DOHH2 (cell line): ENCODE data around the gene TCHHL1.

Source experiments
- H3F3A ChIP-seq: fragments of 200-600 bp; sonication (generic), shearing (Covaris generic); 2 replicates; pipeline ENCODE4 v1.6.0; 2016; ENCODE audit warnings: antibody characterized with exemption, mild to moderate bottlenecking; ENCODE audit not compliant: control insufficient read depth, insufficient read depth
- H3K27ac ChIP-seq: fragments of 200-600 bp; sonication (generic); 2 replicates; pipeline ENCODE4 v1.5.1; 2014; ENCODE audit warnings: low read depth, mild to moderate bottlenecking, low read length, moderate library complexity
- H3K27me3 ChIP-seq: fragments of 200-600 bp; sonication (generic); 2 replicates; pipeline ENCODE4 v1.6.1; 2014; ENCODE audit warnings: mild to moderate bottlenecking, low read length, mixed read lengths; ENCODE audit not compliant: control insufficient read depth
- H3K36me3 ChIP-seq: fragments of 200-600 bp; sonication (generic); 2 replicates; pipeline ENCODE4 v1.6.1; 2014; ENCODE audit warnings: mild to moderate bottlenecking, low read length, moderate library complexity, mixed read lengths; ENCODE audit not compliant: control insufficient read depth
- H3K4me1 ChIP-seq: fragments of 200-600 bp; sonication (generic); 2 replicates; pipeline ENCODE4 v1.6.1; 2014; ENCODE audit warnings: mild to moderate bottlenecking, low read length, mixed read lengths; ENCODE audit not compliant: control insufficient read depth
- H3K4me2 ChIP-seq: fragments of 200-600 bp; sonication (generic); 2 replicates; pipeline ENCODE4 v1.6.0; 2014; ENCODE audit warnings: mild to moderate bottlenecking, low read length, moderate library complexity
- H3K4me3 ChIP-seq: fragments of 200-600 bp; sonication (generic); 2 replicates; pipeline ENCODE4 v1.5.1; 2014; ENCODE audit warnings: mild to moderate bottlenecking, low read length, mixed read lengths
- H3K79me2 ChIP-seq: fragments of 200-600 bp; sonication (generic); 2 replicates; pipeline ENCODE4 v1.6.1; 2014; ENCODE audit warnings: mild to moderate bottlenecking, low read length, mixed read lengths; ENCODE audit not compliant: control insufficient read depth
- H3K9me2 ChIP-seq: fragments of 200-600 bp; sonication (generic); replicated peaks from 2 replicates; pipeline ENCODE4 v1.6.1; 2014; ENCODE audit warnings: mild to moderate bottlenecking, low read length, mixed read lengths; ENCODE audit not compliant: control insufficient read depth
- H3K9me3 ChIP-seq: fragments of 200-600 bp; sonication (generic); 2 replicates; pipeline ENCODE4 v1.6.1; 2014; ENCODE audit warnings: antibody characterized with exemption, low read length, mixed read lengths; ENCODE audit not compliant: control insufficient read depth, insufficient read depth
- H4K20me1 ChIP-seq: fragments of 200-600 bp; sonication (generic); 2 replicates; pipeline ENCODE4 v1.6.0; 2014; ENCODE audit warnings: low read depth, mild to moderate bottlenecking, antibody characterized with exemption, low read length, moderate library complexity; ENCODE audit not compliant: control insufficient read depth, insufficient read depth
- EZH2phosphoT487 ChIP-seq: fragments of 200-600 bp; sonication (generic); IDR thresholded peaks from 2 replicates; pipeline ENCODE4 v1.6.1; 2017; ENCODE audit warnings: borderline replicate concordance, mild to moderate bottlenecking, antibody characterized with exemption, low read length, moderate library complexity, mixed read lengths
- TF ChIP-seq, protein P1 (sequence below): fragments of 200-600 bp; sonication (generic); IDR thresholded peaks from one replicate; pipeline ENCODE4 v1.5.1; 2014; ENCODE audit warnings: antibody characterized with exemption, mild to moderate bottlenecking, low read depth, low read length; ENCODE audit not compliant: poor library complexity, severe bottlenecking

The TCHHL1 gene

DNA sequence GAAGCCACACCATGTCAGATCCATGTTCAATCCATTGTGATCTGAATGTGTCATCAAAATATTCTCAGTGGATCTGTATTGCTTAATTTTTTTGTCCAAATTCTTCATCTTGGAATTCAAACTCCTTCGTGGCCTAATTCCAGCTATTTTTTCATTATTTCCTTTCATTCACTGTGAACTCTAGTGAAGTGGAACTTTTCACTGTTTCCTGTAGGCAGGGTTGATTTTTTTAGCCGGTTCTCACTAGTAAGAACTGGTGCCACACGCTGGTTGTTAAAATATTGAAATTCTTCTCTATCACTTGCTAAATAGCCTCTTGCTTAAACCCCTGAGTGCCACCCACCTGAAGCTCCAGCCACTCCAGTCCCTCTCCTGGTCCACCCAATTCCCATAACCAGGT, 44.5 kb downstream of the TCHHL1 start:
- Histone ChIP-seq H3K4me1 (peaks cover 28% of the 10 kb centered on the region), H3K27ac (no peak overlapping the region), H4K20me1 (no peaks in the 10 kb centered on the region), H3K36me3 (no peaks in the 10 kb centered on the region), H3F3A (peaks cover 7% of the 10 kb centered on the region), H3K79me2 (no peaks in the 10 kb centered on the region; the same call in 1 of the 2 replicates), H3K9me2 (no peaks in the 10 kb centered on the region), H3K27me3 (peaks cover 13% of the 10 kb centered on the region; the same call in 1 of the 2 replicates), H3K9me3 (no peaks in the 10 kb centered on the region), H3K4me3 (no peak overlapping the region), H3K4me2 (no peak overlapping the region)
- TF ChIP-seq, protein P1, sequence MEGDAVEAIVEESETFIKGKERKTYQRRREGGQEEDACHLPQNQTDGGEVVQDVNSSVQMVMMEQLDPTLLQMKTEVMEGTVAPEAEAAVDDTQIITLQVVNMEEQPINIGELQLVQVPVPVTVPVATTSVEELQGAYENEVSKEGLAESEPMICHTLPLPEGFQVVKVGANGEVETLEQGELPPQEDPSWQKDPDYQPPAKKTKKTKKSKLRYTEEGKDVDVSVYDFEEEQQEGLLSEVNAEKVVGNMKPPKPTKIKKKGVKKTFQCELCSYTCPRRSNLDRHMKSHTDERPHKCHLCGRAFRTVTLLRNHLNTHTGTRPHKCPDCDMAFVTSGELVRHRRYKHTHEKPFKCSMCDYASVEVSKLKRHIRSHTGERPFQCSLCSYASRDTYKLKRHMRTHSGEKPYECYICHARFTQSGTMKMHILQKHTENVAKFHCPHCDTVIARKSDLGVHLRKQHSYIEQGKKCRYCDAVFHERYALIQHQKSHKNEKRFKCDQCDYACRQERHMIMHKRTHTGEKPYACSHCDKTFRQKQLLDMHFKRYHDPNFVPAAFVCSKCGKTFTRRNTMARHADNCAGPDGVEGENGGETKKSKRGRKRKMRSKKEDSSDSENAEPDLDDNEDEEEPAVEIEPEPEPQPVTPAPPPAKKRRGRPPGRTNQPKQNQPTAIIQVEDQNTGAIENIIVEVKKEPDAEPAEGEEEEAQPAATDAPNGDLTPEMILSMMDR: no peak
- TF ChIP-seq EZH2phosphoT487: no peak

DNA sequence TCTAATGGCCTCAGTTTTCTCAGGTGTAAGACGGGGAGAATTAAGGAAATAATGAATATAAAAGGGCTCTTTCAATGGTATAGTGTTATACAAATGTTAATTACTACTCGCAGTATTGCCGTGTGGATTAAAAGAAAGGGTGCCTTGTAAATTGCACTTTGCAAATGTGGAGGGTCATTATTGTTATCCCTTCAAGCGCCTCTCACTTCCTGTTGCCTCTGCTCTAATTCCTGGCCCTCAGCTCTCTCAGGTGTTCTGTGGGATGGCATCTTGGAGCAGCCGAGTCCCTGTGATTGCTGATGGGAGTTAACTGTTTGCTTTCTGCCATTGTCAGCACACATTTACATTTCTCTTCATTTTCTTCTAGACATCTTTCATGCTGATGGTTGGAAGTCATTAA, 45.0 kb downstream of the TCHHL1 start:
- no peak for TF ChIP-seq EZH2phosphoT487
- Histone ChIP-seq H4K20me1 (no peaks in the 10 kb centered on the region), H3K9me3 (no peaks in the 10 kb centered on the region), H3K36me3 (no peaks in the 10 kb centered on the region), H3K79me2 (no peaks in the 10 kb centered on the region; the same call in 1 of the 2 replicates), H3K27me3 (peaks cover 13% of the 10 kb centered on the region; the same call in 1 of the 2 replicates), H3K4me2 (no peak overlapping the region), H3K27ac (no peak overlapping the region), H3K9me2 (no peaks in the 10 kb centered on the region), H3K4me3 (no peak overlapping the region), H3F3A (peaks cover 6% of the 10 kb centered on the region; the same call in 1 of the 2 replicates), H3K4me1 (peaks cover 31% of the 10 kb centered on the region)

DNA sequence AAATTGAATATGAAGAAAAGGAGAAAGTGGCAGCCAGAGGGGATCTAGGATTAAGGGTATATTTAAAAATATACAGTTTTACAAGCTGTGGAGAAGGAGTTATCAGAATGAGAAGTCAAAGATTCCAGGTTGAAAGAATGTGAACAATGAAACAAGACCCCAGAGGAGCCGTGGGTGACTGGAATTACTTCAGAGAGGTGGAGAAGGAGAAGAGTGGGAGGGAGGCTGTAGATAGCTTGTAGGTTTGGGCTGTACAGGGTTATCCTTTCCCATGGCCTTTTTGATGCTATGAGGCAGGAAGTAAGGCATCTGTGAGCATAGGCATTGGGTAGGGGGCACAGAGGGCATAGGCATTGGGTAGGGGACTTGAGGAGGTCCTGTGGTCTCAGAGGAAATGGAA, 46.8 kb downstream of the TCHHL1 start:
- no peaks in the 10 kb centered on the region for H3K9me3 ChIP-seq
- H3K4me1 ChIP-seq: peaks cover 33% of the 10 kb centered on the region
- no peak for TF ChIP-seq EZH2phosphoT487
- TF ChIP-seq, protein P1: no peak
- H3K4me3 ChIP-seq: no peak overlapping the region
- peaks cover 12% of the 10 kb centered on the region; the same call in 1 of the 2 replicates for H3F3A ChIP-seq
- H3K79me2 ChIP-seq: no peaks in the 10 kb centered on the region
- no peaks in the 10 kb centered on the region for H3K9me2 ChIP-seq
- no peaks in the 10 kb centered on the region for H3K36me3 ChIP-seq
- no peaks in the 10 kb centered on the region for H4K20me1 ChIP-seq
- no peak overlapping the region for H3K4me2 ChIP-seq
- H3K27me3 ChIP-seq: peaks cover 13% of the 10 kb centered on the region; the same call in 1 of the 2 replicates
- no peak overlapping the region for H3K27ac ChIP-seq

DNA sequence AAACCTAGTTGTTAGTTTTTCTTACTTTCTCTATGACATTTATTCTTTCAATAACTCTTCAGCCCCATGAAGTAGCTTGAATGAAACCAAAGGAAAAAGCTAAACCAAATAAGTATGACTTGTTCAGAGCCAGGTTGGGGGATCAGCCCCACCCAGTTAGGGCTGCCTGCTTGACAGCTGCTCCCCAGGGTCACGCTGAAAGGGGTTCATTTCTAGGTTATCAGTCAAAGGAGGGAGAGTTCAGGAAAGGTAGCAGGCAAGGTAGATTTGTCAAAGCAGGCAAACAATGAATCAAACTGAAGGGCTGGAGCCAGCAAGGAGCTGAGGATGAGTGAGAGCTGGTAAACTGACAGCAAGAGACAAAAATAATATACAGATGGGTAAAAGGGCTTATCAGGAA, 49.0 kb downstream of the TCHHL1 start:
- H3K9me2 ChIP-seq: no peaks in the 10 kb centered on the region
- peaks cover 10% of the 10 kb centered on the region for H3K79me2 ChIP-seq
- no peak overlapping the region for H3K27ac ChIP-seq
- H3K27me3 ChIP-seq: peaks cover 13% of the 10 kb centered on the region; the same call in 1 of the 2 replicates
- H4K20me1 ChIP-seq: no peaks in the 10 kb centered on the region
- H3K4me3 ChIP-seq: no peak overlapping the region
- TF ChIP-seq EZH2phosphoT487: no peak
- H3K4me1 ChIP-seq: peaks cover 53% of the 10 kb centered on the region
- no peaks in the 10 kb centered on the region for H3K9me3 ChIP-seq
- H3K36me3 ChIP-seq: peaks cover 3% of the 10 kb centered on the region; the same call in 1 of the 2 replicates
- no peak overlapping the region for H3K4me2 ChIP-seq
- peaks cover 23% of the 10 kb centered on the region for H3F3A ChIP-seq
